ENCODE results near the gene NAV2. TPM values are rescaled to one million over a fixed set of nuclear protein-coding genes. Genes with fewer than 3 reads are reported as not detected.

The NAV2 gene
- polyA plus RNA-seq, 1 donor (not counting 4 experiments of a cell fraction or from before 2014, with no cell fraction given) = 4.0 TPM

DNA sequence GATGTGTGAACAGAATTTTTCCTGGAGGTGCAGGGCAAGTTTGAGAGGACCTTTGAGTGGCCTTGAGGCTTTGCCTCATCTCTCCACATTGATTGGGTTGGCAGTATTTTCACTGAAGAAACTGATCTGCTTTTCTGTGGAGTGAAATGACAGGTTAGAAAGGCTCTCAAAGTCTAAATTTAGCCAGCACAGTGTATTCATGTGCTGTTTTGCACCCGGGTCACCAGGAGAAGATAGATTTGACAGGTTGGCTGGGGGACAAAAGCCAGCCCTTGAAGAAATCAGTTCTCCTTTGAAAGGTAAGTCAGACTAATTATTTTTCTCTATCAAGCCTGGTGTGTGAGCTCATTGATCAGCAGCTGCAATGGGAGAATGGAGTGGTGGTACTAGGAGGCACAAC lies 294.7 kb downstream of the NAV2 start:
- H3K9me3 ChIP-seq (ENCODE audit: control insufficient read depth, low read depth, low read length) = no peaks in the 10 kb centered on the region
- H2AFZ ChIP-seq (ENCODE audit: control insufficient read depth, low read length) = no peak overlapping the region
- TF ChIP-seq, protein P1, sequence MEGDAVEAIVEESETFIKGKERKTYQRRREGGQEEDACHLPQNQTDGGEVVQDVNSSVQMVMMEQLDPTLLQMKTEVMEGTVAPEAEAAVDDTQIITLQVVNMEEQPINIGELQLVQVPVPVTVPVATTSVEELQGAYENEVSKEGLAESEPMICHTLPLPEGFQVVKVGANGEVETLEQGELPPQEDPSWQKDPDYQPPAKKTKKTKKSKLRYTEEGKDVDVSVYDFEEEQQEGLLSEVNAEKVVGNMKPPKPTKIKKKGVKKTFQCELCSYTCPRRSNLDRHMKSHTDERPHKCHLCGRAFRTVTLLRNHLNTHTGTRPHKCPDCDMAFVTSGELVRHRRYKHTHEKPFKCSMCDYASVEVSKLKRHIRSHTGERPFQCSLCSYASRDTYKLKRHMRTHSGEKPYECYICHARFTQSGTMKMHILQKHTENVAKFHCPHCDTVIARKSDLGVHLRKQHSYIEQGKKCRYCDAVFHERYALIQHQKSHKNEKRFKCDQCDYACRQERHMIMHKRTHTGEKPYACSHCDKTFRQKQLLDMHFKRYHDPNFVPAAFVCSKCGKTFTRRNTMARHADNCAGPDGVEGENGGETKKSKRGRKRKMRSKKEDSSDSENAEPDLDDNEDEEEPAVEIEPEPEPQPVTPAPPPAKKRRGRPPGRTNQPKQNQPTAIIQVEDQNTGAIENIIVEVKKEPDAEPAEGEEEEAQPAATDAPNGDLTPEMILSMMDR (optimal IDR thresholded peaks at IDR 0.05 in 1 of 3, IDR thresholded peaks at IDR 0.05 in 1 of 3, conservative IDR thresholded peaks at IDR 0.05 in 1 of 3; ENCODE audit: extremely low read depth in 1 of 3, insufficient read depth in 2 of 3, low read length in 3 of 3) = no peak
- TF ChIP-seq EZH2 (IDR thresholded peaks at IDR 0.05; ENCODE audit: low read length) = no peak
- no peaks in the 10 kb centered on the region for H3K36me3 ChIP-seq (ENCODE audit: control insufficient read depth in 2 of 2, extremely low read depth in 1 of 2, insufficient read depth in 2 of 2, low read length in 2 of 2)
- H3K4me3 ChIP-seq (ENCODE audit: control insufficient read depth in 2 of 3, extremely low read depth in 1 of 3, insufficient read depth in 2 of 3, low read depth in 1 of 3, low read length in 3 of 3) = no peak overlapping the region
- H3K9me1 ChIP-seq (ENCODE audit: control insufficient read depth, extremely low read depth, insufficient read depth, low read length) = no peaks in the 10 kb centered on the region
- H3K27me3 ChIP-seq (ENCODE audit: control insufficient read depth, extremely low read depth, insufficient read depth, low read length) = no peaks in the 10 kb centered on the region
- no peaks in the 10 kb centered on the region for H3K79me2 ChIP-seq (ENCODE audit: control insufficient read depth, insufficient read depth, low read length)
- H3K4me2 ChIP-seq (ENCODE audit: control insufficient read depth, extremely low read depth, insufficient read depth, low read depth, low read length) = no peak overlapping the region
- no peaks in the 10 kb centered on the region for H4K20me1 ChIP-seq (ENCODE audit: control insufficient read depth, extremely low read depth, insufficient read depth, low read length)
- no peak for DNase-seq (ENCODE audit: low read depth, low spot score)
- dilution Hi-C loops (cut with MboI; ENCODE audit: extremely low pct_ligation_motif_present, low sequenced_read_pairs) = no loop called here
- H3K4me1 ChIP-seq (ENCODE audit: control insufficient read depth, extremely low read depth, insufficient read depth, low read length) = peaks cover 30% of the 10 kb centered on the region
- no peak overlapping the region for H3K27ac ChIP-seq (ENCODE audit: control insufficient read depth, insufficient read depth, low read length)
- no peak for FAIRE-seq
- no peak overlapping the region for H3K9ac ChIP-seq (ENCODE audit: control insufficient read depth, extremely low read depth, insufficient read depth, low read length)

DNA sequence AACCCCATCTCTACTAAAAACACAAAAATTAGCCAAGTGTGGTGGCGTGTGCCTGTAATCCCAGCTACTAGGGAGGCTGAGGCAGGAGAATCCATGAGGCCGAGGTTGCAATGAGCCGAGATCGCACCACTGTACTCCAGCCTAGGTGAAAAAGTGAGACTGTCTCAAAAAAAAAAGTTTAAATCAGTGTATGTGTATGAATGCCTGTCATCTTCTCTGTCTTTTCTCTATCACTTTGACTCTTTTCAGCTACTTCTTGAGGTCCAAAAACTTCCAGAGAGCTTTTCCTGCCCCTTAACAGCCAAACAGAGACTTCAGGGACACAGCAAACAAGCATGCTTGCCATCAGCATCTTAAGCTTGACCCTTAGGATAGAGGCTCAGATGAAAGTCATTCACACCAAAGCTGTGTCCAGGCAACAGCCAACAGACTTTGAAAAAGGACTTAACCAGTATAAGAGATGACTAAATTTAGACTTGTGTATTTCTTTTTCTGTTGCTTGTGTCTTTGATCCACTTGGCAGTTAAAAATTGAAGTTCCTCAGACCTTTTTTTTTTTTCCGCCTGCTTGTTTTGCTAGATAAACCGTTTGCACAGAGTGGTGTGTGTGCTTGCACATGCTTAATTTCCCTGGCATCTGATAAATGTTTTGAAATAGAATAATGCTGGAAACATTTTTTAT lies 295.7 kb downstream of the NAV2 start:
- no peaks in the 10 kb centered on the region for H3K27me3 ChIP-seq (ENCODE audit: control insufficient read depth, extremely low read depth, insufficient read depth, low read length)
- H3K79me2 ChIP-seq (ENCODE audit: control insufficient read depth, insufficient read depth, low read length) = no peaks in the 10 kb centered on the region
- FAIRE-seq (no peak), DNase-seq (ENCODE audit: low read depth, low spot score) (no peak)
- TF ChIP-seq, protein P1 (optimal IDR thresholded peaks at IDR 0.05 in 1 of 3, IDR thresholded peaks at IDR 0.05 in 1 of 3, conservative IDR thresholded peaks at IDR 0.05 in 1 of 3; ENCODE audit: extremely low read depth in 1 of 3, insufficient read depth in 2 of 3, low read length in 3 of 3) = no peak
- TF ChIP-seq EZH2 (IDR thresholded peaks at IDR 0.05; ENCODE audit: low read length) = no peak
- H3K4me3 ChIP-seq (ENCODE audit: control insufficient read depth in 2 of 3, extremely low read depth in 1 of 3, insufficient read depth in 2 of 3, low read depth in 1 of 3, low read length in 3 of 3) = no peak overlapping the region
- H3K9me1 ChIP-seq (ENCODE audit: control insufficient read depth, extremely low read depth, insufficient read depth, low read length) = no peaks in the 10 kb centered on the region
- H3K9me3 ChIP-seq (ENCODE audit: control insufficient read depth, low read depth, low read length) = no peaks in the 10 kb centered on the region
- H3K4me1 ChIP-seq (ENCODE audit: control insufficient read depth, extremely low read depth, insufficient read depth, low read length) = peaks cover 29% of the 10 kb centered on the region
- dilution Hi-C loops (cut with MboI; ENCODE audit: extremely low pct_ligation_motif_present, low sequenced_read_pairs) = no loop called here
- H2AFZ ChIP-seq (ENCODE audit: control insufficient read depth, low read length) = no peak overlapping the region
- H3K9ac ChIP-seq (ENCODE audit: control insufficient read depth, extremely low read depth, insufficient read depth, low read length) = no peak overlapping the region
- no peaks in the 10 kb centered on the region for H4K20me1 ChIP-seq (ENCODE audit: control insufficient read depth, extremely low read depth, insufficient read depth, low read length)
- no peak overlapping the region for H3K27ac ChIP-seq (ENCODE audit: control insufficient read depth, insufficient read depth, low read length)
- H3K36me3 ChIP-seq (ENCODE audit: control insufficient read depth in 2 of 2, extremely low read depth in 1 of 2, insufficient read depth in 2 of 2, low read length in 2 of 2) = no peaks in the 10 kb centered on the region
- H3K4me2 ChIP-seq (ENCODE audit: control insufficient read depth, extremely low read depth, insufficient read depth, low read depth, low read length) = no peak overlapping the region
